IMR-90 (cell line): Measurements from ENCODE around the gene ABCC9. TPM values are rescaled to one million over a fixed set of nuclear protein-coding genes. Genes with fewer than 3 reads are reported as not detected.

Source experiments
- ATAC-seq: fragments of 200-7000 bp; cut with Tn5 transposase; 2 replicates; pipeline ENCODE4 v1.9.1; 2020; ENCODE audit warnings: low read depth, mild to moderate bottlenecking, moderate library complexity
- BruUV-seq: library from RNA; stranded (reverse); fragments of 400-500 nt; replicated peaks from 2 replicates; lab custom pipeline; 2021; lab: Mats Ljungman, UMichigan
- CTCF ChIA-PET: fragments of 300-600 bp; formaldehyde crosslinking; extraction: SDS; loops from one replicate; lab custom pipeline; 2021; ENCODE audit warnings: antibody characterized with exemption; lab: Yijun Ruan, JAX
- POLR2A ChIA-PET: fragments of 300-600 bp; sonication (Branson Sonifier 250); formaldehyde crosslinking; loops from one replicate; lab custom pipeline; 2022; ENCODE audit warnings: antibody characterized with exemption; ENCODE audit not compliant: unreplicated experiment; lab: Charles Lee
- DNase-seq: peaks from one replicate; pipeline ENCODE4 v3.0.0; 2013
- H2AFZ ChIP-seq: replicated peaks from 2 replicates; pipeline ENCODE3; 2013; ENCODE audit warnings: low read length, mild to moderate bottlenecking; ENCODE audit not compliant: poor library complexity
- H2AK5ac ChIP-seq: 2 replicates; pipeline ENCODE4 v1.6.1; 2013; ENCODE audit warnings: low read depth, low read length, inconsistent platforms
- H2AK9ac ChIP-seq: replicated peaks from 2 replicates; pipeline ENCODE3; 2013; ENCODE audit warnings: mild to moderate bottlenecking, low read depth, low read length, moderate library complexity; ENCODE audit not compliant: poor library complexity
- H2BK120ac ChIP-seq: 2 replicates; pipeline ENCODE4 v1.6.1; 2013; ENCODE audit warnings: low read depth, low read length, inconsistent platforms
- H2BK15ac ChIP-seq: 3 replicates; pipeline ENCODE4 v1.6.1; 2013; ENCODE audit warnings: low read depth, low read length, inconsistent platforms
- H2BK20ac ChIP-seq: 2 replicates; pipeline ENCODE4 v1.6.1; 2013; ENCODE audit warnings: low read depth, mild to moderate bottlenecking, inconsistent platforms, low read length, moderate library complexity
- H2BK5ac ChIP-seq: 2 replicates; pipeline ENCODE4 v1.6.1; 2013; ENCODE audit warnings: mild to moderate bottlenecking, low read depth, low read length, inconsistent platforms; ENCODE audit not compliant: poor library complexity, severe bottlenecking
- H3K14ac ChIP-seq: replicated peaks from 2 replicates; pipeline ENCODE4 v1.6.1; 2013; ENCODE audit warnings: low read depth, low read length, inconsistent platforms
- H3K18ac ChIP-seq: 2 replicates; pipeline ENCODE4 v1.6.1; 2013; ENCODE audit warnings: low read depth, low read length, control low read depth
- H3K23ac ChIP-seq: 2 replicates; pipeline ENCODE4 v1.6.1; 2013; ENCODE audit warnings: low read depth, low read length, inconsistent platforms
- H3K27ac ChIP-seq: 2 replicates; pipeline ENCODE4 v1.5.1; 2013; ENCODE audit warnings: mild to moderate bottlenecking, control low read depth, low read length; ENCODE audit not compliant: insufficient read depth
- H3K27me3 ChIP-seq: 2 replicates; pipeline ENCODE4 v1.6.1; 2013; ENCODE audit warnings: low read length; ENCODE audit not compliant: control insufficient read depth, insufficient read depth
- H3K36me3 ChIP-seq: 2 replicates; pipeline ENCODE4 v1.6.1; 2013; ENCODE audit warnings: low read length, mixed read lengths; ENCODE audit not compliant: control insufficient read depth, insufficient read depth
- H3K4ac ChIP-seq: 2 replicates; pipeline ENCODE4 v1.6.1; 2013; ENCODE audit warnings: low read depth, low read length, inconsistent platforms
- H3K4me1 ChIP-seq: 2 replicates; pipeline ENCODE4 v1.6.1; 2013; ENCODE audit warnings: low read length, mixed read lengths; ENCODE audit not compliant: control insufficient read depth, insufficient read depth
- H3K4me2 ChIP-seq: 2 replicates; pipeline ENCODE4 v1.6.1; 2013; ENCODE audit warnings: low read depth, mild to moderate bottlenecking, control low read depth, low read length, moderate library complexity
- H3K4me3 ChIP-seq: 2 replicates; pipeline ENCODE4 v1.5.1; 2013; ENCODE audit warnings: low read depth, mild to moderate bottlenecking, control low read depth, low read length, moderate library complexity; ENCODE audit not compliant: insufficient read depth
- H3K56ac ChIP-seq: 2 replicates; pipeline ENCODE4 v1.6.1; 2013; ENCODE audit warnings: low read length, inconsistent platforms; ENCODE audit not compliant: insufficient read depth; ENCODE audit errors: extremely low read depth
- H3K79me1 ChIP-seq, 2 experiments: 2 replicates each; pipeline ENCODE4 v1.6.1; 2013; ENCODE audit warnings: low read length in 2 of 2, inconsistent platforms in 1 of 2, low read depth in 1 of 2
- H3K9ac ChIP-seq: 2 replicates; pipeline ENCODE4 v1.6.1; 2013; ENCODE audit warnings: low read depth, low read length, control low read depth
- H3K9me1 ChIP-seq: 2 replicates; pipeline ENCODE4 v1.6.1; 2013; ENCODE audit warnings: low read length, inconsistent platforms; ENCODE audit not compliant: insufficient read depth
- H3K9me3 ChIP-seq: 2 replicates; pipeline ENCODE4 v1.6.1; 2013; ENCODE audit warnings: low read length; ENCODE audit not compliant: control insufficient read depth, insufficient read depth
- H4K20me1 ChIP-seq: 2 replicates; pipeline ENCODE4 v1.6.1; 2013; ENCODE audit warnings: low read length, inconsistent platforms; ENCODE audit not compliant: insufficient read depth
- H4K5ac ChIP-seq: 2 replicates; pipeline ENCODE4 v1.6.1; 2013; ENCODE audit warnings: mild to moderate bottlenecking, low read depth, low read length, control low read depth
- H4K8ac ChIP-seq, 2 experiments: 2 replicates each; pipeline ENCODE4 v1.6.1; 2013; ENCODE audit warnings: low read depth in 2 of 2, low read length in 2 of 2, control low read depth in 1 of 2, inconsistent platforms in 1 of 2
- H4K91ac ChIP-seq: 2 replicates; pipeline ENCODE4 v1.6.1; 2013; ENCODE audit warnings: low read depth, low read length, inconsistent platforms; ENCODE audit not compliant: insufficient read depth
- CEBPB ChIP-seq: IDR thresholded peaks from 2 replicates; pipeline ENCODE4 v1.6.1; 2012; ENCODE audit warnings: low read depth, low read length, improper control_type of control experiment
- ELK1 ChIP-seq: fragments of 150-350 bp; IDR thresholded peaks from 2 replicates; pipeline ENCODE4 v1.6.1; 2016; ENCODE audit warnings: low read depth, mild to moderate bottlenecking, low read length, moderate library complexity, borderline replicate concordance
- MAFK ChIP-seq: IDR thresholded peaks from 2 replicates; pipeline ENCODE4 v1.6.1; 2012; ENCODE audit warnings: low read depth, low read length, improper control_type of control experiment
- MXI1 ChIP-seq: IDR thresholded peaks from 2 replicates; pipeline ENCODE4 v1.6.1; 2012; ENCODE audit warnings: low read depth, mild to moderate bottlenecking, low read length, moderate library complexity, borderline replicate concordance
- NFE2L2 ChIP-seq: fragments of 150-350 bp; IDR thresholded peaks from 2 replicates; pipeline ENCODE4 v1.6.1; 2016; ENCODE audit warnings: low read depth, mild to moderate bottlenecking, low read length
- POLR2A ChIP-seq: IDR thresholded peaks from 2 replicates; pipeline ENCODE4 v1.6.1; 2012; ENCODE audit warnings: mild to moderate bottlenecking, low read depth, low read length
- RAD21 ChIP-seq: IDR thresholded peaks from 2 replicates; pipeline ENCODE4 v1.6.1; 2012; ENCODE audit warnings: low read length, improper control_type of control experiment
- RFX5 ChIP-seq: IDR thresholded peaks from 2 replicates; pipeline ENCODE4 v1.8.0; 2012; ENCODE audit warnings: low read depth, mild to moderate bottlenecking, low read length, moderate library complexity
- SMC3 ChIP-seq: fragments of 150-350 bp; IDR thresholded peaks from 2 replicates; pipeline ENCODE4 v1.6.1; 2016; ENCODE audit warnings: low read depth, mild to moderate bottlenecking, antibody characterized with exemption, low read length, moderate library complexity
- USF2 ChIP-seq: fragments of 150-350 bp; IDR thresholded peaks from 2 replicates; pipeline ENCODE4 v1.6.1; 2017; ENCODE audit warnings: mild to moderate bottlenecking, antibody characterized with exemption, low read length, low read depth
- WGBS, 2 experiments: methylation state at CpG; one replicate each; pipeline versions ENCODE4 v1.1.5 to v1.1.7; 2013; ENCODE audit warnings: missing lambda C conversion rate in 2 of 2; ENCODE audit not compliant: insufficient read length in 1 of 2; ENCODE audit errors: extremely low coverage in 2 of 2; 5-methylcytosine and 5-hydroxymethylcytosine counted together
- dilution Hi-C: fragments of 300-500 bp; cut with HindIII; formaldehyde crosslinking; loops from one replicate; pipeline ENCODE4 v1.14.3; 2018; ENCODE audit warnings: low sequenced_read_pairs; ENCODE audit not compliant: unreplicated experiment
- in situ Hi-C: fragments of 300-500 bp; cut with MboI; formaldehyde crosslinking; loops from 3 replicates; pipeline ENCODE4 v1.14.3; 2019; ENCODE audit warnings: low sequenced_read_pairs, inconsistent platforms, mixed read lengths
- intact Hi-C: fragments of 100-400 bp; cut with micrococcal nuclease; formaldehyde crosslinking; loops from 2 replicates; pipeline ENCODE4 v1.10.0; 2022
- polyA plus RNA-seq, 3 experiments: library from polyadenylated mRNA; depleted of rRNA; stranded (reverse); fragments of >200 nt; gene quantifications; 2 replicates each; pipeline ENCODE4 v1.2.3, GENCODE V29; 2012; ENCODE audit warnings: low replicate concordance in 1 of 3
- total RNA-seq: library from RNA; depleted of rRNA; stranded (reverse); fragments of >200 nt; gene quantifications from 2 replicates; pipeline ENCODE4 v1.2.3, GENCODE V29; 2012

Gene ABCC9
- total and polyA plus RNA-seq, 2 of the 4 experiments (the other 2 are of a cell fraction) = 1.2 to 6.6 TPM

GRCh38 chr12:21763531-21763930, 177.7 kb downstream of the ABCC9 start:
- no peak overlapping the region for H3K4me2 ChIP-seq
- no peaks in the 10 kb centered on the region for H3K27me3 ChIP-seq
- H4K91ac ChIP-seq = no peak overlapping the region
- H2BK5ac ChIP-seq = no peak overlapping the region
- H3K14ac ChIP-seq = no peak overlapping the region
- H3K56ac ChIP-seq = no peak overlapping the region
- no peak overlapping the region for H2AK9ac ChIP-seq
- H3K9me3 ChIP-seq = no peaks in the 10 kb centered on the region
- TF ChIP-seq RFX5 (no peak), ELK1 (no peak), RAD21 (no peak), CEBPB (no peak), SMC3 (no peak), USF2 (no peak), NFE2L2 (no peak), POLR2A (no peak), MAFK (no peak), MXI1 (no peak)
- WGBS, 2 experiments = no CpG with 5 or more reads among the region's 2 CpGs
- POLR2A ChIA-PET = no interaction called here
- H3K79me1 ChIP-seq = no peaks in the 10 kb centered on the region
- H3K27ac ChIP-seq = no peak overlapping the region
- H4K5ac ChIP-seq = no peak overlapping the region
- ATAC-seq (no peak), DNase-seq (no peak)
- H3K9me1 ChIP-seq = no peaks in the 10 kb centered on the region
- H2BK15ac ChIP-seq = no peak overlapping the region
- in situ Hi-C loops (no loop called here), dilution Hi-C loops (no loop called here), intact Hi-C loops (no loop called here)
- no TSS peak for BruUV-seq
- H4K8ac ChIP-seq = no peak overlapping the region
- no peak overlapping the region for H2AK5ac ChIP-seq
- H2BK20ac ChIP-seq = no peak overlapping the region
- H3K18ac ChIP-seq = no peak overlapping the region
- no peak overlapping the region for H3K9ac ChIP-seq
- no peak overlapping the region for H2AFZ ChIP-seq
- no peak overlapping the region for H3K23ac ChIP-seq
- H3K4me1 ChIP-seq = no peaks in the 10 kb centered on the region
- H2BK120ac ChIP-seq = no peak overlapping the region
- CTCF ChIA-PET = no interaction called here
- H3K4ac ChIP-seq = no peak overlapping the region
- H3K36me3 ChIP-seq = no peaks in the 10 kb centered on the region; the same call in 1 of the 2 replicates
- no peak overlapping the region for H3K4me3 ChIP-seq
- H4K20me1 ChIP-seq = no peaks in the 10 kb centered on the region
